ENCODE data around the gene TSHZ1. TPM values are rescaled to one million over a fixed set of nuclear protein-coding genes. Genes with fewer than 3 reads are reported as not detected.
A peak's percentile ranks its signal among the peaks of the same experiment; 100 is the strongest.

Gene TSHZ1
- polyA plus RNA-seq, 1 experiment: 23.9 TPM

- TF ChIP-seq CTCF (IDR thresholded peaks at IDR 0.05; ENCODE audit: insufficient read depth, low read depth, low read length): no peak
- H3K4me3 ChIP-seq (ENCODE audit: low read depth, low read length): no peak overlapping the region; the same call in 1 of the 2 replicates
- H3K36me3 ChIP-seq (ENCODE audit: control insufficient read depth, insufficient read depth, low read length): peaks cover 1% of the 10 kb centered on the region
- H3K27me3 ChIP-seq (ENCODE audit: control insufficient read depth, insufficient read depth, low read length): no peaks in the 10 kb centered on the region
- no peak for DNase-seq (ENCODE audit: low read depth)
- POLR2A ChIA-PET: interaction anchor here (0.6 kb wide), 2 partner anchors 26 to 236 kb away, joined by 3 to 5 read pairs; no protein-coding TSS in a partner anchor
- CTCF ChIA-PET: no interaction called here
These were observed 7.7 kb downstream of the TSHZ1 start for GRCh38 chr18:75218065-75218923.

GRCh38 chr18:75219745-75220375 lies 9.3 kb downstream of the TSHZ1 start:
- no peaks in the 10 kb centered on the region for H3K27me3 ChIP-seq (ENCODE audit: control insufficient read depth, insufficient read depth, low read length)
- peaks cover under 1% of the 10 kb centered on the region for H3K36me3 ChIP-seq (ENCODE audit: control insufficient read depth, insufficient read depth, low read length)
- CTCF ChIA-PET: no interaction called here
- no peak overlapping the region for H3K4me3 ChIP-seq (ENCODE audit: low read depth, low read length)
- TF ChIP-seq CTCF (IDR thresholded peaks at IDR 0.05; ENCODE audit: insufficient read depth, low read depth, low read length): no peak
- DNase-seq (ENCODE audit: low read depth): no peak
- POLR2A ChIA-PET: no interaction called here

- POLR2A ChIA-PET: no interaction called here
- H3K27me3 ChIP-seq (ENCODE audit: control insufficient read depth, insufficient read depth, low read length): no peaks in the 10 kb centered on the region
- H3K4me3 ChIP-seq (ENCODE audit: low read depth, low read length): peak overlapping the region; percentile 10; the same call in 1 of the 2 replicates
- CTCF ChIA-PET: interaction anchor here (0.5 to 1.0 kb wide), 5 partner anchors 8 to 87 kb away, joined by 3 to 5 read pairs (median 3); no protein-coding TSS in a partner anchor
- DNase-seq (ENCODE audit: low read depth): no peak
- no peak for TF ChIP-seq CTCF (IDR thresholded peaks at IDR 0.05; ENCODE audit: insufficient read depth, low read depth, low read length)
- no peaks in the 10 kb centered on the region; the same call in 1 of the 2 replicates for H3K36me3 ChIP-seq (ENCODE audit: control insufficient read depth, insufficient read depth, low read length)
These were observed 10.2 kb downstream of the TSHZ1 start for GRCh38 chr18:75220551-75221355.

GRCh38 chr18:75221397-75221796 lies 10.8 kb downstream of the TSHZ1 start:
- DNase-seq (ENCODE audit: low read depth): no peak
- no peaks in the 10 kb centered on the region for H3K27me3 ChIP-seq (ENCODE audit: control insufficient read depth, insufficient read depth, low read length)
- ChIA-PET CTCF (interaction anchor here (0.5 to 1.0 kb wide), 5 partner anchors 9 to 86 kb away, joined by 3 to 5 read pairs (median 3); no protein-coding TSS in a partner anchor), POLR2A (no interaction called here)
- no peaks in the 10 kb centered on the region; the same call in 1 of the 2 replicates for H3K36me3 ChIP-seq (ENCODE audit: control insufficient read depth, insufficient read depth, low read length)
- no peak for TF ChIP-seq CTCF (IDR thresholded peaks at IDR 0.05; ENCODE audit: insufficient read depth, low read depth, low read length)
- no peak overlapping the region for H3K4me3 ChIP-seq (ENCODE audit: low read depth, low read length)

Data from BJ (cell line).